ENCODE results near the gene VWA7.

- TF ChIP-seq CTCF (IDR thresholded peaks at IDR 0.05) (no peak), POLR2A (IDR thresholded peaks at IDR 0.05) (no peak)
Observed at GRCh38 chr6:31742894-31743293, 34.2 kb downstream of the VWA7 start.
